HG03045 (cell line): Measurements from ENCODE around the gene COL4A6.
"Not testable (repeated sequence)": the region's sequence is repeated elsewhere in the genome, so short reads cannot be mapped to it uniquely, and the experiment has no call there.

Experiments
- ATAC-seq: cut with Tn5 transposase; IDR thresholded peaks from one replicate; pipeline ENCODE4 v1.9.1; 2021; ENCODE audit warnings: mild to moderate bottlenecking, moderate library complexity; ENCODE audit not compliant: unreplicated experiment

COL4A6 gene

GRCh38 chrX:108412783-108413182, 25.4 kb downstream of the COL4A6 start:
- no peak for ATAC-seq

GRCh38 chrX:108399418-108400165, 38.6 kb downstream of the COL4A6 start:
- no peak for ATAC-seq

GRCh38 chrX:108397627-108398391, 40.4 kb downstream of the COL4A6 start:
- ATAC-seq, result no peak

GRCh38 chrX:108396986-108397385, 41.2 kb downstream of the COL4A6 start:
- no peak for ATAC-seq

- no peak for ATAC-seq
Observed at GRCh38 chrX:108396188-108396891, 41.9 kb downstream of the COL4A6 start.

DNA sequence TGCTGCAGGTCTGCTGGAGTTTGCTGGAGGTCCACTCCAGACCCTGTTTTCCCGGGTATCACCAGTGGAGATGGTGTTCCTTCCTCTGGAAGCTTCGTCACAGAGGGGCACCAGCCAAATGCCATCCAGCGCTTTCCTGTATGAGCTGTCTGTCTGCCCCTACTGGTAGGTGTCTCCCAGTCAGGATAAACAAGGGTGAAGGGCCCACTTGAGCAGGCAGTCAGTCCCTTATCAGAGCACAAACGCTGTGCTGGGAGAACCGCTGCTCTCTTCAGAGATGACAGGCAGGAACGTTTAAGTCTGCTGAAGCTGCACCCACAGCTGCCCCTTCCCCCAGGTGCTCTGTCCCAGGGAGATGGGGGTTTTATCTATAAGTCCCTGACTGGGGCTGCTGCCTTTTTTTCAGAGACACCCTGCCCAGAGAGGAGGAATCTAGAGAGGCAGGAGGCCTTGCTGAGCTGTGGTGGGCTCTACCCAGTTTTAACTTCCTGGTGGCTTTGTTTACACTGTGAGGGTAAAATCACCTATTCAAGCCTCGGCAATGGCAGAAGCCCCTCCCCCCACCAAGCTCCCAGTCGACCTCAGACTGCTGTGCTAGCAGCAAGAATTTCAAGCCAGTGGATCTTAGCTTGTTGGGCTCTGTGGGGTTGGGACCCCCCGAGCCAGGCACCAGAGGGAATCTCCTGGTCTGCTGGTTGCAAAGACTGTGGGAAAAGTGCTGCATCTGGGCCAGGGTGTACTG, 47.1 kb downstream of the COL4A6 start:
- not testable (repeated sequence) for ATAC-seq

GRCh38 chrX:108384783-108385182, 53.4 kb downstream of the COL4A6 start:
- ATAC-seq, result no peak

GRCh38 chrX:108380222-108380621, 58.0 kb downstream of the COL4A6 start:
- no peak for ATAC-seq

GRCh38 chrX:108376821-108377220, 61.4 kb downstream of the COL4A6 start:
- ATAC-seq, result not testable (repeated sequence)

GRCh38 chrX:108375591-108375990, 62.6 kb downstream of the COL4A6 start:
- not testable (repeated sequence) for ATAC-seq

- ATAC-seq, result no peak
Observed at GRCh38 chrX:108366644-108367406, 71.4 kb downstream of the COL4A6 start.

GRCh38 chrX:108362026-108362425, 76.2 kb downstream of the COL4A6 start:
- ATAC-seq, result no peak

DNA sequence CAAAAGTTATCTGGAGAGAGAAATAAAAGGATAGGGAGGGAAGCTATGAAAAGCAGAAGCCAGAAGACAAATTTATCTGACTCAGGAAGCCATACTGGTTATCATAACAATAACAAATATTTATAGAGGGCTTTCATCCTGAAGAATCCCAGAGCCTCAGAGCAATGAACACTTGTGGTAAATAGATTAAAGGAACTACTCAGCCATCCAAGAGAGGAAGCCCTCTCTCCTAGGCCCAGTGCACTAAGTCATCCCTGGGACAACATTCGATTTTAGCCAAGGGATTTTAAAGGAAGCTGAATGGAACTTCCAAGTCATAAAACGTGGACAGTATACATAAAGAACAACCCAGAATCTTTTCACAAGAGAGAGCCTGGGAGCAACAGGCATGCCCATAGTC, 76.9 kb downstream of the COL4A6 start:
- no peak for ATAC-seq

DNA sequence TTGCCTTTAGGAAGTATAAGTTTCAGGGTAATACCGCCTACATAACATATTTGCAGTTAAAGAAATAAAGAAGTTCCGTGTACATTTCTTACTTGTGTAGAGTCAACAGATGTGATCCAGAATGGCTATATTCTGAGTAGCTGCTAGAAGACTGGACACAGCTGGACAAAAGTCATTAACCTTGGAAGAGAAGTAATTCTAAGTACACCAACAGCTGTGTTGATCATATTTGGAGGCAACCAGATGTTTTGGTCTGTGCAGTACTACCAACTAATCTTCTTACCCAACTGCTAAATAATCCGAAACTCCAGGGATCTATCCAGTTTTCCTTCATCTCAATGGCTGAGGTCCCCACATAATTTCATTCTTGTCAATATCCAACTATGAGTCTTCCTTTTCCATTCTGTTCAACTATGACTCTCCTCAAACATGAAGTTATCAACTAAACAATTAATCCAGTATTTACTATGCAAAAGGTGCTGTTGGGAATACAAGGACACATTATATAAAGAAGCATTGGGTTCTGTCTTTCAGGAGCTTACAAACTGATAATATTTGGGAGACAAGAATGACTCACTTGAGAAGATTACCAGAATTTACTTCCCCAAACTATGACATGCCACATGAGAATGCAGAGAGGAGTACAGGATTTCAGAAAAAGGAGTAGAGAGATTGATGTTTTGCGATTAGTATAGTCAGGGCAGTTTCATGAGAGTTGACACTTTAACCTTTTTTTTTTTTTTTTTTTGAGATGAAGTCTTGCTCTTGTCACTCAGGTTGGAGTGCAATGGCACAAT, 78.2 kb downstream of the COL4A6 start:
- ATAC-seq, result no peak

GRCh38 chrX:108353452-108353851, 84.8 kb downstream of the COL4A6 start:
- no peak for ATAC-seq

- no peak for ATAC-seq
Observed at GRCh38 chrX:108349210-108349609, 89.0 kb downstream of the COL4A6 start.

DNA sequence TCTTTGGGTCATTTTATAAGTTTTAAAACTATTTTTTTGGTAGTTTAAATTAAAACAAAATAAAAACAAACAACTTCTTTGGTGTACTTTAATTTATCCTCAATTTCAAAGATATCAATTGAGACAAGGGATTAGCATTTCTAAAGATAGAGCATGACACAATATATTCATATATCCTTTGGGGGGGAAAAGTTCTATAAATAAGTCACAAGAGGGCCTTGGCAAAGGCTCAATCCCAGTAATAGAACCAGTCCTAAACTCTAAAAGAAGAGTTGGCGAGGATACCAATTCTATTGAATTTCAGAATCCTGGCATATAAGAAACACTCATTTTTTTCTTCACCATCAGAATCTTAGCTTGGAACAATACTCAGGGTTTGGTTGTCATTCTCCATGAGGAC, 89.7 kb downstream of the COL4A6 start:
- ATAC-seq, result no peak

DNA sequence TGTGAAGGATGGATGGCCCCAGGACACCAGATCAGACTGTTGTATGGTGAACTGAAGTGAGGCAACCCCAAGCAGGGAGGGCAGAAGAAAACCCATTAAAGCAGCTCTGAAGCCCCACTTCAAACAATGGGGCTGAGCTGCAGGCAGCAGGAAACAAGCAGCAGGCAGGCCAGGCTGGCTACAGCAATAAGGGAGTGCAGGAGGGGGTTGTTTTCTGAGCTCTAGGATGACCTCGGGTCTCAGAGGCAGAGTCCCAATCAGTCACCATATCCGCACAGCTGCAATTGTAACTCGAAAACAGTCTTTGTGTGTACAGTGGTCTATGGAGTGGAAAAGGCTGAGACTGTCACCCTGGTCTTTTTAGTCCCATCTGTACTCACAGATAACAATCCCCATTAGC, 90.4 kb downstream of the COL4A6 start:
- ATAC-seq, result no peak

GRCh38 chrX:108344216-108344615, 94.0 kb downstream of the COL4A6 start:
- no peak for ATAC-seq
